SK-N-SH (cell line): ENCODE results near the gene MECP2.

Experiments used
- ELF1 ChIP-seq: IDR thresholded peaks from 2 replicates; pipeline ENCODE4 v1.4.0; 2012
- EP300 ChIP-seq, 2 experiments: IDR thresholded peaks; 2 replicates each; pipeline versions ENCODE4 v1.4.0 to v1.6.1; 2012; ENCODE audit warnings: borderline replicate concordance in 1 of 2, low read depth in 1 of 2, low read length in 1 of 2
- EZH2phosphoT487 ChIP-seq: fragments of 200-600 bp; sonication (generic); IDR thresholded peaks from 2 replicates; pipeline ENCODE4 v1.6.1; 2017; ENCODE audit warnings: low read depth, mixed run types, mild to moderate bottlenecking, antibody characterized with exemption, moderate library complexity, borderline replicate concordance
- FOXJ3 ChIP-seq: sonication (generic); formaldehyde crosslinking; IDR thresholded peaks from 2 replicates; pipeline ENCODE4 v1.5.1; 2020; ENCODE audit warnings: mild to moderate bottlenecking, missing genetic modification reagents
- GABPA ChIP-seq: IDR thresholded peaks from 2 replicates; pipeline ENCODE4 v1.4.0; 2012; ENCODE audit warnings: low read depth, mild to moderate bottlenecking
- MAX ChIP-seq: IDR thresholded peaks from 2 replicates; pipeline ENCODE4 v1.4.0; 2012; ENCODE audit warnings: low read depth
- PBX3 ChIP-seq: IDR thresholded peaks from 2 replicates; pipeline ENCODE4; 2012
- RAD21 ChIP-seq: IDR thresholded peaks from 2 replicates; pipeline ENCODE4 v1.6.1; 2012; ENCODE audit warnings: mild to moderate bottlenecking, low read length
- SMC3 ChIP-seq: IDR thresholded peaks from 2 replicates; pipeline ENCODE4 v1.6.1; 2012; ENCODE audit warnings: low read depth, low read length, improper control_type of control experiment
- TF ChIP-seq, protein P1 (sequence below): fragments of 200-600 bp; sonication (generic); IDR thresholded peaks from 2 replicates; pipeline ENCODE4 v1.6.1; 2017; ENCODE audit warnings: antibody characterized with exemption, mild to moderate bottlenecking, moderate library complexity
- TF ChIP-seq, protein P2 (sequence below): IDR thresholded peaks from 2 replicates; pipeline ENCODE4 v1.4.0; 2012; ENCODE audit warnings: low read depth, borderline replicate concordance

- TF ChIP-seq, protein P1, sequence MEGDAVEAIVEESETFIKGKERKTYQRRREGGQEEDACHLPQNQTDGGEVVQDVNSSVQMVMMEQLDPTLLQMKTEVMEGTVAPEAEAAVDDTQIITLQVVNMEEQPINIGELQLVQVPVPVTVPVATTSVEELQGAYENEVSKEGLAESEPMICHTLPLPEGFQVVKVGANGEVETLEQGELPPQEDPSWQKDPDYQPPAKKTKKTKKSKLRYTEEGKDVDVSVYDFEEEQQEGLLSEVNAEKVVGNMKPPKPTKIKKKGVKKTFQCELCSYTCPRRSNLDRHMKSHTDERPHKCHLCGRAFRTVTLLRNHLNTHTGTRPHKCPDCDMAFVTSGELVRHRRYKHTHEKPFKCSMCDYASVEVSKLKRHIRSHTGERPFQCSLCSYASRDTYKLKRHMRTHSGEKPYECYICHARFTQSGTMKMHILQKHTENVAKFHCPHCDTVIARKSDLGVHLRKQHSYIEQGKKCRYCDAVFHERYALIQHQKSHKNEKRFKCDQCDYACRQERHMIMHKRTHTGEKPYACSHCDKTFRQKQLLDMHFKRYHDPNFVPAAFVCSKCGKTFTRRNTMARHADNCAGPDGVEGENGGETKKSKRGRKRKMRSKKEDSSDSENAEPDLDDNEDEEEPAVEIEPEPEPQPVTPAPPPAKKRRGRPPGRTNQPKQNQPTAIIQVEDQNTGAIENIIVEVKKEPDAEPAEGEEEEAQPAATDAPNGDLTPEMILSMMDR = no peak
- TF ChIP-seq EP300 (IDR thresholded peaks at IDR 0.05; ENCODE audit: borderline replicate concordance in 1 of 2, low read depth in 1 of 2, low read length in 1 of 2) (no peak), GABPA (no peak), PBX3 (no peak), MAX (no peak), EZH2phosphoT487 (no peak), SMC3 (no peak), ELF1 (no peak), FOXJ3 (CRISPR knock-in tag) (no peak), RAD21 (no peak)
- TF ChIP-seq, protein P2, sequence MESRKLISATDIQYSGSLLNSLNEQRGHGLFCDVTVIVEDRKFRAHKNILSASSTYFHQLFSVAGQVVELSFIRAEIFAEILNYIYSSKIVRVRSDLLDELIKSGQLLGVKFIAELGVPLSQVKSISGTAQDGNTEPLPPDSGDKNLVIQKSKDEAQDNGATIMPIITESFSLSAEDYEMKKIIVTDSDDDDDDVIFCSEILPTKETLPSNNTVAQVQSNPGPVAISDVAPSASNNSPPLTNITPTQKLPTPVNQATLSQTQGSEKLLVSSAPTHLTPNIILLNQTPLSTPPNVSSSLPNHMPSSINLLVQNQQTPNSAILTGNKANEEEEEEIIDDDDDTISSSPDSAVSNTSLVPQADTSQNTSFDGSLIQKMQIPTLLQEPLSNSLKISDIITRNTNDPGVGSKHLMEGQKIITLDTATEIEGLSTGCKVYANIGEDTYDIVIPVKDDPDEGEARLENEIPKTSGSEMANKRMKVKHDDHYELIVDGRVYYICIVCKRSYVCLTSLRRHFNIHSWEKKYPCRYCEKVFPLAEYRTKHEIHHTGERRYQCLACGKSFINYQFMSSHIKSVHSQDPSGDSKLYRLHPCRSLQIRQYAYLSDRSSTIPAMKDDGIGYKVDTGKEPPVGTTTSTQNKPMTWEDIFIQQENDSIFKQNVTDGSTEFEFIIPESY = no peak
These were observed 115.6 kb downstream of the MECP2 start for GRCh38 chrX:153981771-153982533.
